ENCODE results near the gene SLC24A1. TPM values are rescaled to one million over a fixed set of nuclear protein-coding genes. Genes with fewer than 3 reads are reported as not detected.

The SLC24A1 gene
- total and polyA plus RNA-seq, 10 of the 15 experiments (the other 5 are each of a cell fraction or from before 2014, with no cell fraction given): 1.4 to 5.8 (median 3.3) TPM

- in situ Hi-C loops (cut with MboI): no loop called here
- CTCF ChIA-PET: interaction anchor here (0.7 to 1.8 kb wide), 5 partner anchors 51 to 173 kb away, joined by 3 to 4 read pairs (median 4); no protein-coding TSS in a partner anchor
Measured at GRCh38 chr15:65690173-65690572, 68.4 kb downstream of the SLC24A1 start.

More at GRCh38 chr15:65690173-65690572, 68.4 kb downstream of the SLC24A1 start:
- no peak overlapping the region for H3K4me2 ChIP-seq (ENCODE audit: control insufficient read depth, insufficient read depth)
- TF ChIP-seq, protein P1, sequence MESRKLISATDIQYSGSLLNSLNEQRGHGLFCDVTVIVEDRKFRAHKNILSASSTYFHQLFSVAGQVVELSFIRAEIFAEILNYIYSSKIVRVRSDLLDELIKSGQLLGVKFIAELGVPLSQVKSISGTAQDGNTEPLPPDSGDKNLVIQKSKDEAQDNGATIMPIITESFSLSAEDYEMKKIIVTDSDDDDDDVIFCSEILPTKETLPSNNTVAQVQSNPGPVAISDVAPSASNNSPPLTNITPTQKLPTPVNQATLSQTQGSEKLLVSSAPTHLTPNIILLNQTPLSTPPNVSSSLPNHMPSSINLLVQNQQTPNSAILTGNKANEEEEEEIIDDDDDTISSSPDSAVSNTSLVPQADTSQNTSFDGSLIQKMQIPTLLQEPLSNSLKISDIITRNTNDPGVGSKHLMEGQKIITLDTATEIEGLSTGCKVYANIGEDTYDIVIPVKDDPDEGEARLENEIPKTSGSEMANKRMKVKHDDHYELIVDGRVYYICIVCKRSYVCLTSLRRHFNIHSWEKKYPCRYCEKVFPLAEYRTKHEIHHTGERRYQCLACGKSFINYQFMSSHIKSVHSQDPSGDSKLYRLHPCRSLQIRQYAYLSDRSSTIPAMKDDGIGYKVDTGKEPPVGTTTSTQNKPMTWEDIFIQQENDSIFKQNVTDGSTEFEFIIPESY (IDR thresholded peaks at IDR 0.05): no peak
- no peak for TF ChIP-seq E2F4 (IDR thresholded peaks at IDR 0.05; ENCODE audit: low read depth, low read length)
- no peak for TF ChIP-seq RBBP5 (conservative IDR thresholded peaks at IDR 0.05)
- TF ChIP-seq TBL1XR1 (IDR thresholded peaks at IDR 0.05; ENCODE audit: low read depth, low read length): no peak
- no peak for TF ChIP-seq JUND (IDR thresholded peaks at IDR 0.05; ENCODE audit: low read depth, low read length)
- no peak for TF ChIP-seq SMARCA5 (IDR thresholded peaks at IDR 0.05)
- TF ChIP-seq CBX5 (IDR thresholded peaks at IDR 0.05; ENCODE audit: low read depth): no peak
- TF ChIP-seq NBN (IDR thresholded peaks at IDR 0.05): no peak
- TF ChIP-seq, protein P2, sequence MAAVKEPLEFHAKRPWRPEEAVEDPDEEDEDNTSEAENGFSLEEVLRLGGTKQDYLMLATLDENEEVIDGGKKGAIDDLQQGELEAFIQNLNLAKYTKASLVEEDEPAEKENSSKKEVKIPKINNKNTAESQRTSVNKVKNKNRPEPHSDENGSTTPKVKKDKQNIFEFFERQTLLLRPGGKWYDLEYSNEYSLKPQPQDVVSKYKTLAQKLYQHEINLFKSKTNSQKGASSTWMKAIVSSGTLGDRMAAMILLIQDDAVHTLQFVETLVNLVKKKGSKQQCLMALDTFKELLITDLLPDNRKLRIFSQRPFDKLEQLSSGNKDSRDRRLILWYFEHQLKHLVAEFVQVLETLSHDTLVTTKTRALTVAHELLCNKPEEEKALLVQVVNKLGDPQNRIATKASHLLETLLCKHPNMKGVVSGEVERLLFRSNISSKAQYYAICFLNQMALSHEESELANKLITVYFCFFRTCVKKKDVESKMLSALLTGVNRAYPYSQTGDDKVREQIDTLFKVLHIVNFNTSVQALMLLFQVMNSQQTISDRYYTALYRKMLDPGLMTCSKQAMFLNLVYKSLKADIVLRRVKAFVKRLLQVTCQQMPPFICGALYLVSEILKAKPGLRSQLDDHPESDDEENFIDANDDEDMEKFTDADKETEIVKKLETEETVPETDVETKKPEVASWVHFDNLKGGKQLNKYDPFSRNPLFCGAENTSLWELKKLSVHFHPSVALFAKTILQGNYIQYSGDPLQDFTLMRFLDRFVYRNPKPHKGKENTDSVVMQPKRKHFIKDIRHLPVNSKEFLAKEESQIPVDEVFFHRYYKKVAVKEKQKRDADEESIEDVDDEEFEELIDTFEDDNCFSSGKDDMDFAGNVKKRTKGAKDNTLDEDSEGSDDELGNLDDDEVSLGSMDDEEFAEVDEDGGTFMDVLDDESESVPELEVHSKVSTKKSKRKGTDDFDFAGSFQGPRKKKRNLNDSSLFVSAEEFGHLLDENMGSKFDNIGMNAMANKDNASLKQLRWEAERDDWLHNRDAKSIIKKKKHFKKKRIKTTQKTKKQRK (IDR thresholded peaks at IDR 0.05; ENCODE audit: low read depth, low read length): no peak
- H3K79me2 ChIP-seq (ENCODE audit: control insufficient read depth, insufficient read depth, low read length): no peaks in the 10 kb centered on the region
- H3K9ac ChIP-seq (ENCODE audit: control insufficient read depth, insufficient read depth, low read length): no peak overlapping the region
- ATAC-seq (no peak), FAIRE-seq (peak; percentile 47), DNase-seq (ENCODE audit: low read depth, low spot score) (no peak)
- ChIA-PET RAD21 (ENCODE audit: unreplicated experiment) (no interaction called here), SMC1A (ENCODE audit: uncharacterized antibody, unreplicated experiment) (interaction anchor here (0.7 to 2.4 kb wide), 7 partner anchors 9 to 144 kb away, joined by 3 to 6 read pairs (median 3); no protein-coding TSS in a partner anchor), POLR2A (interaction anchor here (1.0 kb wide), 1 partner anchor 9 kb away, joined by 3 read pairs; no protein-coding TSS in a partner anchor)
- peaks cover 8% of the 10 kb centered on the region for H3K9me3 ChIP-seq (replicated peaks; ENCODE audit: control insufficient read depth, insufficient read depth, low read length)
- no TSS peak for BruUV-seq (replicated peaks)
- WGBS (ENCODE audit: insufficient coverage, insufficient replicate concordance, low lambda C conversion rate, missing lambda C conversion rate): 31% methylated on average over 1 of the region's 1 CpG
- peaks cover 19% of the 10 kb centered on the region for H3K4me1 ChIP-seq (ENCODE audit: control insufficient read depth, insufficient read depth, low read length)
- no peak overlapping the region for H3K4me3 ChIP-seq
- intact Hi-C loops (cut with micrococcal nuclease; ENCODE audit: unreplicated experiment): no loop called here
- H2AFZ ChIP-seq (ENCODE audit: control insufficient read depth, low read depth, low read length): no peak overlapping the region
- H3K36me3 ChIP-seq (ENCODE audit: control insufficient read depth in 2 of 2, insufficient read depth in 2 of 2, low read length in 1 of 2): peaks cover 2 to 31% of the 10 kb centered on the region in 2 experiments; a peak in 3 of 4 replicates
- no peaks in the 10 kb centered on the region for H3K27me3 ChIP-seq (replicated peaks in 1 of 2; ENCODE audit: control insufficient read depth in 2 of 2, insufficient read depth in 2 of 2, low read length in 1 of 2)
- 0 out of 2 replicates have a peak overlapping the region, but pooled peaks have one; percentile 7 for H3K27ac ChIP-seq (ENCODE audit: control insufficient read depth, insufficient read depth)
- H4K20me1 ChIP-seq (ENCODE audit: control insufficient read depth, insufficient read depth): no peaks in the 10 kb centered on the region
